Chondrocyte (in vitro differentiated cells): ENCODE results near the gene ITPR2. TPM values are rescaled to one million over a fixed set of nuclear protein-coding genes. Genes with fewer than 3 reads are reported as not detected.
"Not testable (repeated sequence)": the region's sequence is repeated elsewhere in the genome, so short reads cannot be mapped to it uniquely, and the experiment has no call there.

Experiments
- DNase-seq: peaks from one replicate; pipeline ENCODE4 v3.0.0; 2021; ENCODE audit warnings: mixed read lengths, low spot score
- H3K27ac Mint-ChIP-seq: one replicate; pipeline ENCODE4 v1.8.0; 2021; ENCODE audit warnings: mild to moderate bottlenecking, moderate library complexity, mixed read lengths; ENCODE audit not compliant: unreplicated experiment
- H3K27me3 Mint-ChIP-seq: 2 replicates; pipeline ENCODE4 v1.8.0; 2021; ENCODE audit warnings: low read depth, mixed read lengths
- H3K36me3 Mint-ChIP-seq: 2 replicates; pipeline ENCODE4 v1.8.0; 2021; ENCODE audit warnings: low read depth, mixed read lengths
- H3K4me1 Mint-ChIP-seq: 2 replicates; pipeline ENCODE4 v1.8.0; 2021; ENCODE audit warnings: low read depth, mild to moderate bottlenecking, mixed read lengths
- H3K4me3 Mint-ChIP-seq: one replicate; pipeline ENCODE4 v1.8.0; 2021; ENCODE audit warnings: mild to moderate bottlenecking, moderate library complexity, mixed read lengths; ENCODE audit not compliant: unreplicated experiment
- H3K9me3 Mint-ChIP-seq: 2 replicates; pipeline ENCODE4 v1.8.0; 2021; ENCODE audit warnings: low read depth, mixed read lengths
- total RNA-seq: library from RNA; stranded (reverse); gene quantifications from 3 replicates; pipeline ENCODE4 v1.2.1, GENCODE V29; 2021
- TF ChIP-seq, protein P1 (sequence below): fragments of 200-600 bp; sonication (generic); IDR thresholded peaks from 2 replicates; pipeline ENCODE4 v1.5.0; 2021; ENCODE audit warnings: antibody characterized with exemption, mild to moderate bottlenecking, moderate library complexity

ITPR2 gene
- total RNA-seq, 1 donor from 2014 or later = 18.7 TPM

DNA sequence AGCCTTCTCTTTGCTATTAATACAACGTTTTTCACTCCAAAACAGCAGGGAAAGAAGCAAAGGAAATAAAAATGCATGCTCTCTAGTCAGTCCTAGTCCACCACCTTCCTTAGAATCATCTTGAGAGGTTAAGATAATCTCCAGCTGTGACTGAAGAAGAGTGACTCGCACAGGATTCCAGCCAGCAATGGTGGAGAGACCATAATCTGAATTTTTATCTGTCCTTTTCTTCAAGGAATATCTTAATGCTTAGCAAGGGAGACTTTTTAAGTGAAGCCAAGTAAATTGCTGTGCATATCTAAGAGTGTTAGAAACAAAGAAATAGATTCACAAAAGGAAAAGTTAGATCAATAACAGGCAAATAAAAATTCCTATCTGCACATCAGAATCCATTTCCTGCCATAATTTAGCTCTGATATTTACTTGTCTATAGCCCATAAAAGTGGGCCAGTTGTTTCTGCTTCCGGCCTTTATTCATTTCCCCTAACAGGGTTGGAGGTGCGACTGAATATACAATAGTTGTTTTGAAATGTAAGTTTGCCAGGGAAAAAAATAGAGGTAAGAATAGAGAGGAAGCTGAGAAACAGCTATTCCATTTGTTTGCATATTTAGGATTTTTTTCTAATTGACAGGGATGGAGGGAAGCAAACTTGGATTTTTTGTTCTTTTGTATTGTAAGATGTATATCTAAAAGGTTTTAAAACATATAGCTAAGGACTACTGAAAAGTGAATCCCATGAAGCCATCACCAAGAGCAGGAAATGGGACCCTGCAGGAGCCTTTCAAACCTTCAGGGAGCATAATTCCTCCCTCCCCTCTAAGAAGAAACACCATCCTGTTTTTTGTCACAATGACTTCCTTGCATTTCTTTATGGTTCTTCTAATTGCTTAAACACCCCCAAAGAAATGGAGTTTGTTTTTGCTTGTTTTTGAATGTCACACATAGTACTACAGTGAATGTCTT lies 154.0 kb downstream of the ITPR2 start:
- H3K27me3 Mint-ChIP-seq = no peaks in the 10 kb centered on the region
- H3K9me3 Mint-ChIP-seq = peaks cover 4% of the 10 kb centered on the region
- no peak overlapping the region for H3K27ac Mint-ChIP-seq
- no peak overlapping the region for H3K4me3 Mint-ChIP-seq
- TF ChIP-seq, protein P1, sequence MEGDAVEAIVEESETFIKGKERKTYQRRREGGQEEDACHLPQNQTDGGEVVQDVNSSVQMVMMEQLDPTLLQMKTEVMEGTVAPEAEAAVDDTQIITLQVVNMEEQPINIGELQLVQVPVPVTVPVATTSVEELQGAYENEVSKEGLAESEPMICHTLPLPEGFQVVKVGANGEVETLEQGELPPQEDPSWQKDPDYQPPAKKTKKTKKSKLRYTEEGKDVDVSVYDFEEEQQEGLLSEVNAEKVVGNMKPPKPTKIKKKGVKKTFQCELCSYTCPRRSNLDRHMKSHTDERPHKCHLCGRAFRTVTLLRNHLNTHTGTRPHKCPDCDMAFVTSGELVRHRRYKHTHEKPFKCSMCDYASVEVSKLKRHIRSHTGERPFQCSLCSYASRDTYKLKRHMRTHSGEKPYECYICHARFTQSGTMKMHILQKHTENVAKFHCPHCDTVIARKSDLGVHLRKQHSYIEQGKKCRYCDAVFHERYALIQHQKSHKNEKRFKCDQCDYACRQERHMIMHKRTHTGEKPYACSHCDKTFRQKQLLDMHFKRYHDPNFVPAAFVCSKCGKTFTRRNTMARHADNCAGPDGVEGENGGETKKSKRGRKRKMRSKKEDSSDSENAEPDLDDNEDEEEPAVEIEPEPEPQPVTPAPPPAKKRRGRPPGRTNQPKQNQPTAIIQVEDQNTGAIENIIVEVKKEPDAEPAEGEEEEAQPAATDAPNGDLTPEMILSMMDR = no peak
- peaks cover 6% of the 10 kb centered on the region for H3K4me1 Mint-ChIP-seq
- peaks cover 8% of the 10 kb centered on the region for H3K36me3 Mint-ChIP-seq
- DNase-seq = no peak

DNA sequence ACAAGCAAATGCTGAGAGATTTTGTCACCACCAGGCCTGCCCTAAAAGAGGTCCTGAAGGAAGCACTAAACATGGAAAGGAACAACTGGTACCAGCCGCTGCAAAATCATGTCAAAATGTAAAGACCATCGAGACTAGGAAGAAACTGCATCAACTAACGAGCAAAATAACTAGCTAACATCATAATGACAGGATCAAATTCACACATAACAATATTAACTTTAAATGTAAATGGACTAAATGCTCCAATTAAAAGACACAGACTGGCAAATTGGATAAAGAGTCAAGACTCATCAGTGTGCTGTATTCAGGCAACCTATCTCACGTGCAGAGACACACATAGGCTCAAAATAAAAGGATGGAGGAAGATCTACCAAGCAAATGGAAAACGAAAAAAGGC lies 161.5 kb downstream of the ITPR2 start:
- H3K27ac Mint-ChIP-seq, H3K4me3 Mint-ChIP-seq, H3K4me1 Mint-ChIP-seq, H3K9me3 Mint-ChIP-seq, DNase-seq, H3K36me3 Mint-ChIP-seq, H3K27me3 Mint-ChIP-seq: not testable (repeated sequence)

DNA sequence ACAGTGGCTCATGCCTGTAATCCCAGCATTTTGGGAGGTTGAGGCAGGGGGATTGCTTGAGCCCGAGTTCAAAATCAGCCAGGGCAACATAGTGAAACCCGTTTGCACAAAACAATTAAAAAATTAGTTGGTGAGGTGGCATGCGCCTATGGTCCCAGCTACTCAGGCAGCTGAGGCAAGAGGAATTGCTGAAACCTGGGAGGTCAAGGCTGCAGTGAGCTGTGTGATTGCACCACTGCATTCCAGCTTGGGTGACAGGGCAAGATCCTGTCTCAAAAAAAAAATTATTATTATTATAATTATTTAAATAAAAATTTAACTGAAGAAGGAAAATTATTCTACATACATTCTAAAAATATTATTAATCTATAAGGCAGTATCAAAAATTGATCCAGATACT lies 164.1 kb downstream of the ITPR2 start:
- Mint-ChIP-seq H3K27ac (no peak overlapping the region), H3K36me3 (peaks cover 5% of the 10 kb centered on the region), H3K27me3 (no peaks in the 10 kb centered on the region), H3K4me3 (no peak overlapping the region), H3K4me1 (peaks cover 4% of the 10 kb centered on the region), H3K9me3 (peaks cover 3% of the 10 kb centered on the region)
- TF ChIP-seq, protein P1 = no peak
- no peak for DNase-seq

DNA sequence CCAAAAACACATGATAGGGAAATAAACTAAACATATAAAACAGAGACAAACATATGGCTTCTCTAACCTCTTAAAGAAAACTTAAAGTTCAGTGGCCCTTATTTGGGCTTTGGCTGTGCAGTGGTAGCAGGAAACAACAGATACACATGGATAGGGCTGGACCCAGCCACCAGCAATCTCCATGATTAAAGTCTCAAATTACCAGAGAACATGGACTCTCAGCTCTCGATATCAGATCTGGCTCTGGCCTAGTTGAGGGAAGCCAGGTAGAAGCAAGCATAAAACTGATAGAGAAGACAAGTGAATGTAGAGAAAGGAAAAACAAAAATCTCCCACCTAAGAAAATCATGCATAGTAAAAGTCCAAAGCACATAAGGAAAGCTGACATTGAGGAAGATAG lies 164.8 kb downstream of the ITPR2 start:
- TF ChIP-seq, protein P1 = no peak
- Mint-ChIP-seq H3K4me3 (no peak overlapping the region), H3K4me1 (peaks cover 4% of the 10 kb centered on the region), H3K27ac (no peak overlapping the region), H3K9me3 (peaks cover 3% of the 10 kb centered on the region), H3K27me3 (no peaks in the 10 kb centered on the region), H3K36me3 (peaks cover 8% of the 10 kb centered on the region)
- DNase-seq = no peak

DNA sequence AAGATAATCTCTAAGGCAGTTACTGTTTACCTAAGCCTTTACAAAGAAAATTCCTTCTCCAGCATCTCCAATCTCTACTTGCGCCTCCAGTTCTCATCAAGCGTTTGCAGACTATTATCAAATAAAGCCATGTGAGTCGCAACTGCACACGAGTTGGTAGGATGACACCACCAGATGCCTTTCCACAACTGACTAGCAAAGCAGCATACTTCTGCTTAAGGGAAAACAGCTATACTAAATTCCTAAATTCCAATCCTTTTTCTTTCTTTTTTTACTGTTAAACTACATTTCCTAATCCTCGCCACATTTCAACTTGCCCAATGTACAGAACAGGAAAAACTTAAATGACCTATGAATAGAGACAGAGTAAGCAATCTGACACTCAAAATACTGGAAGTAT lies 166.7 kb downstream of the ITPR2 start:
- DNase-seq = no peak
- TF ChIP-seq, protein P1 = no peak
- Mint-ChIP-seq H3K27ac (no peak overlapping the region), H3K4me3 (no peak overlapping the region), H3K27me3 (no peaks in the 10 kb centered on the region), H3K4me1 (peaks cover 4% of the 10 kb centered on the region), H3K9me3 (no peaks in the 10 kb centered on the region), H3K36me3 (peaks cover 8% of the 10 kb centered on the region)
